Endodermal cell (in vitro differentiated cells): ENCODE data around the gene DLX2. TPM values are rescaled to one million over a fixed set of nuclear protein-coding genes. Genes with fewer than 3 reads are reported as not detected.

ENCODE experiments used
- DNase-seq: peaks from one replicate; pipeline ENCODE4 v3.0.0-alpha.2; 2017
- H3K27ac ChIP-seq: 2 replicates; pipeline ENCODE4 v1.5.1; 2013; ENCODE audit warnings: mild to moderate bottlenecking, low read depth, low read length, moderate library complexity
- H3K27me3 ChIP-seq: 2 replicates; pipeline ENCODE4 v1.6.1; 2013; ENCODE audit warnings: mild to moderate bottlenecking, low read length, moderate library complexity; ENCODE audit not compliant: insufficient read depth, control insufficient read depth, poor library complexity, severe bottlenecking
- H3K36me3 ChIP-seq: 2 replicates; pipeline ENCODE4 v1.7.0; 2013; ENCODE audit warnings: mild to moderate bottlenecking, low read length, moderate library complexity; ENCODE audit not compliant: control insufficient read depth, insufficient read depth
- H3K4me1 ChIP-seq: one replicate; pipeline ENCODE4 v1.7.0; 2013; ENCODE audit warnings: low read length; ENCODE audit not compliant: control insufficient read depth, insufficient read depth
- H3K4me3 ChIP-seq: 2 replicates; pipeline ENCODE4 v1.5.1; 2013; ENCODE audit warnings: mild to moderate bottlenecking, low read length, moderate library complexity
- H3K9ac ChIP-seq: 2 replicates; pipeline ENCODE4 v1.6.1; 2013; ENCODE audit warnings: mild to moderate bottlenecking, low read length, moderate library complexity; ENCODE audit not compliant: poor library complexity, severe bottlenecking; ENCODE audit errors: extremely low read depth
- H3K9me3 ChIP-seq: 2 replicates; pipeline ENCODE4 v1.6.1; 2013; ENCODE audit warnings: mild to moderate bottlenecking, low read length, moderate library complexity; ENCODE audit not compliant: control insufficient read depth
- H3K27ac Mint-ChIP-seq: 2 replicates; pipeline ENCODE4 v1.8.0; 2020; ENCODE audit warnings: mixed read lengths
- H3K27me3 Mint-ChIP-seq: 2 replicates; pipeline ENCODE4 v1.8.0; 2021; ENCODE audit warnings: mild to moderate bottlenecking, mixed read lengths; ENCODE audit not compliant: insufficient read depth
- H3K36me3 Mint-ChIP-seq: 2 replicates; pipeline ENCODE4 v1.8.0; 2020; ENCODE audit warnings: low read depth, mixed read lengths
- H3K4me1 Mint-ChIP-seq: 2 replicates; pipeline ENCODE4 v1.8.0; 2020; ENCODE audit warnings: mixed read lengths
- H3K4me3 Mint-ChIP-seq: 2 replicates; pipeline ENCODE4 v1.8.0; 2020; ENCODE audit warnings: mild to moderate bottlenecking, moderate library complexity, mixed read lengths
- H3K9me3 Mint-ChIP-seq: 2 replicates; pipeline ENCODE4 v1.8.0; 2020; ENCODE audit warnings: mild to moderate bottlenecking, mixed read lengths
- CTCF ChIP-seq: fragments of 200-600 bp; sonication (generic); conservative IDR thresholded peaks from 2 replicates; pipeline ENCODE4 v1.5.0; 2021; ENCODE audit warnings: antibody characterized with exemption, mild to moderate bottlenecking
- WGBS, 2 experiments: methylation state at CpG; one replicate each; pipeline versions ENCODE4 v1.1.5 to v1.1.7; 2013; ENCODE audit warnings: missing lambda C conversion rate in 2 of 2, mixed read lengths in 1 of 2; ENCODE audit not compliant: insufficient coverage in 1 of 2, insufficient read length in 1 of 2; 5-methylcytosine and 5-hydroxymethylcytosine counted together
- total RNA-seq, 2 donors: library from RNA; stranded (reverse); fragmentation: NEBNext Ultra II Directional in 1 of 2; extraction: Animal tissue kit (Norgen Biotek cat#: 25700) in 1 of 2; gene quantifications; 2 replicates in 1 of 2; 3 replicates in 1 of 2; pipeline ENCODE4 v1.2.1, GENCODE V29; 2021

DLX2 gene
- total RNA-seq, 2 donors from 2014 or later: 0.13 TPM; not detected in 1

- Mint-ChIP-seq H3K4me3 (peak overlapping the region; percentile 43), H3K9me3 (no peaks in the 10 kb centered on the region), H3K36me3 (no peaks in the 10 kb centered on the region), H3K27ac (no peak overlapping the region), H3K27me3 (peaks cover 100% of the 10 kb centered on the region), H3K4me1 (peaks cover 45% of the 10 kb centered on the region)
- Histone ChIP-seq H3K36me3 (no peaks in the 10 kb centered on the region), H3K4me3 (peak overlapping the region; percentile 61), H3K9ac (no peak overlapping the region), H3K4me1 (peaks cover 5% of the 10 kb centered on the region), H3K9me3 (no peaks in the 10 kb centered on the region), H3K27me3 (peaks cover 100% of the 10 kb centered on the region), H3K27ac (no peak overlapping the region)
- no peak for TF ChIP-seq CTCF
- DNase-seq: peak; percentile 81
- 0 to 1% methylated on average over 3 to 27 of the region's 31 CpGs for WGBS, 2 experiments
These were observed 15.4 kb downstream of the DLX2 start for GRCh38 chr2:172087207-172087779.

- Mint-ChIP-seq H3K4me3 (peak overlapping the region; percentile 53), H3K4me1 (peaks cover 53% of the 10 kb centered on the region), H3K27ac (peak overlapping the region; percentile 7), H3K27me3 (peaks cover 100% of the 10 kb centered on the region), H3K36me3 (no peaks in the 10 kb centered on the region), H3K9me3 (no peaks in the 10 kb centered on the region)
- Histone ChIP-seq H3K4me1 (peaks cover 5% of the 10 kb centered on the region), H3K9me3 (no peaks in the 10 kb centered on the region), H3K27me3 (peaks cover 100% of the 10 kb centered on the region), H3K4me3 (peak overlapping the region; percentile 61), H3K27ac (no peak overlapping the region), H3K9ac (no peak overlapping the region), H3K36me3 (no peaks in the 10 kb centered on the region)
- peak; percentile 67 for TF ChIP-seq CTCF
- 0 to 1% methylated on average over 19 to 54 of the region's 54 CpGs for WGBS, 2 experiments
- peak; percentile 91 for DNase-seq
These were observed 16.2 kb downstream of the DLX2 start for GRCh38 chr2:172086241-172087206.

GRCh38 chr2:172085460-172086159, 17.1 kb downstream of the DLX2 start, which contains the start of gene DLX1:
Gene DLX1 (plus strand): TSS chr2:172085507. CDS start chr2:172085678, 171 bp downstream.
- Histone ChIP-seq H3K4me3 (peak within 1 kb of the TSS; percentile 61), H3K4me1 (peaks cover 11% of the 10 kb centered on the region), H3K9me3 (no peaks in the 10 kb centered on the region), H3K27me3 (peaks cover 100% of the 10 kb centered on the region), H3K9ac (no peak within 1 kb of the TSS), H3K27ac (no peak within 1 kb of the TSS), H3K36me3 (no peaks in the 10 kb centered on the region)
- Mint-ChIP-seq H3K4me3 (peak within 1 kb of the TSS; percentile 53), H3K27me3 (peaks cover 100% of the 10 kb centered on the region), H3K9me3 (no peaks in the 10 kb centered on the region), H3K36me3 (no peaks in the 10 kb centered on the region), H3K27ac (no peak within 1 kb of the TSS), H3K4me1 (peaks cover 57% of the 10 kb centered on the region)
- TF ChIP-seq CTCF: no peak
- DNase-seq: no peak
- WGBS, 2 experiments: 2 to 5% methylated on average over 13 to 31 of the region's 34 CpGs
